Measurements from ENCODE around the gene HNF4A.
"Not testable (repeated sequence)": the region's sequence is repeated elsewhere in the genome, so short reads cannot be mapped to it uniquely, and the experiment has no call there.

The HNF4A gene

DNA sequence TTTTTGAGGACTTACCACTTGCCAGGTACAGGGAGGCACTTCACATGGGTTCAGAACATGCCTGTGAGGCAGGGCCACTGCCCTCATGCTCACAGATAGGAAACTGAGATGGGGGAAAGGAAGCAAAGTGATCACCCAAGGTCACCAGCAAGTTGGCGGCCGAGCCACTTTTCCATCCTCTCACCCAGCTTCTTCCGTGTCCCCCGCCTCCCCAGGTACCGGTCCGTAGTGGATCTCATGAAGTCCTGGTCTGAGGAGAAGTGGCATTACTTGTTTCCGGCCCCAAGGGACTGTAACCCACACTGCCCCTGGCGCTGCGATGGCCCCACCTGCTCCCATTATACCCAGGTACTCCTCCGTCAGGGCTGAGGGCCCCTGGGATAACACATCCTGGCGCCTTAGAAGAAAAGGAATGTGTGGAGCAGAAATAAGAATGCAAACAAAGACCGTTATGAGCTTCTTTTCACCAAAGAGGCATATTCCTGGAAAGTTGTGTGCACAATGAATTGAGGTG is 12.3 kb upstream of the HNF4A start:
- no peak for DNase-seq (ENCODE audit: low read depth)
- H3K4me3 ChIP-seq (ENCODE audit: low read depth, low read length) = no peak overlapping the region

DNA sequence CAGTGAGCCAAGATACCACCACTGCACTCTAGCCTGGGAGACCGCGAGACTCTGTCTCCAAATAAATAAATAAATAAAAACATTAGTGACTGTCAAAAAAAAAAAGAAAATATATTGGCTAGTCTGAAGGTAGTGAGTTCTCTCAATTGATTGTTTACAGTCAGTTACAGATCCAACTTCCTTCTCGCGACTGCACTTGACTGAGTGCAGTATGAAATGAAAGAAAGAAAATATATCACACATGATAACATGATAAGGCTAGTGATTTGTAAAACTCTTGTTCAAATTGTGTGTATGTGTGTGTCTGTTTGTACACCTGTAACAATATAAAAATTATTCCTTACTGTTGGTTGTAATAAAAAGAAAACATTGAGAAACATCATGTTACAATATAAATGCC is 10.8 kb upstream of the HNF4A start:
- no peak for DNase-seq (ENCODE audit: low read depth)
- no peak overlapping the region for H3K4me3 ChIP-seq (ENCODE audit: low read depth, low read length)

DNA sequence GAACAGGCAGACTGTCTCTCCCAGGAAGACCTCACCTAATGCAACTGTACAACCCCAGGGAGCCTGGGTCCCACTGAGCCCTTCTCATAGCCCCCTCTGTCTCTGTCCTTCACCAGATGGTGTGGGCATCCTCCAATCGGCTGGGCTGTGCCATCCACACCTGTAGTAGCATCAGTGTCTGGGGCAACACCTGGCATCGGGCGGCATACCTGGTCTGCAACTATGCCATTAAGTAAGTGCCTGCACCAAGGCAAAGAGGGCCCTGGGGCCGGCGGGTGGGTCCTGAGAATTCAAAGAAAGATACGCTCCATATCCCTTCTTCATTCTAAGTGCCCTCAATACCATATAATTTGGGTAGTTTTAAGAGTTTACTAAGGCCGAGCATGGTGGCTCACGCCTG is 10.4 kb upstream of the HNF4A start:
- DNase-seq (ENCODE audit: low read depth) = no peak
- no peak overlapping the region for H3K4me3 ChIP-seq (ENCODE audit: low read depth, low read length)

DNA sequence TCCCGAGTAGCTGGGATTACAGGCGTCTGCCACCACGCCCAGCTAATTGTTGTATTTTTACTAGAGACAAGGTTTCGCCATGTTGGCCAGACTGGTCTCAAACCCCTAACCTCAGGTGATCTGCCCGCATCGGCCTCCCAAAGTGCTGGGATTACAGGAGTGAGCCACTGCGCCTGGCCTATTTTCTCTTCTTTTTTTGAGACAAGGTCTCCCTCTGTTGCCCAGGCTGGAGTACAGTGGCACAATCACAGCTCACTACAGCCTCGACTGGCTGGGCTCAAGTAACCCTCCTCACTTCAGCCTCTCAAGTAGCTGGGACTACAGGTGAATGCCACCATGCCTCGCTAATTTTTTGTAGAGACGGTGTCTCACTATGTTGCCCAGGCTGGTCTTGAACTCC is 9.6 kb upstream of the HNF4A start:
- H3K4me3 ChIP-seq (ENCODE audit: low read depth, low read length); DNase-seq (ENCODE audit: low read depth): not testable (repeated sequence)

DNA sequence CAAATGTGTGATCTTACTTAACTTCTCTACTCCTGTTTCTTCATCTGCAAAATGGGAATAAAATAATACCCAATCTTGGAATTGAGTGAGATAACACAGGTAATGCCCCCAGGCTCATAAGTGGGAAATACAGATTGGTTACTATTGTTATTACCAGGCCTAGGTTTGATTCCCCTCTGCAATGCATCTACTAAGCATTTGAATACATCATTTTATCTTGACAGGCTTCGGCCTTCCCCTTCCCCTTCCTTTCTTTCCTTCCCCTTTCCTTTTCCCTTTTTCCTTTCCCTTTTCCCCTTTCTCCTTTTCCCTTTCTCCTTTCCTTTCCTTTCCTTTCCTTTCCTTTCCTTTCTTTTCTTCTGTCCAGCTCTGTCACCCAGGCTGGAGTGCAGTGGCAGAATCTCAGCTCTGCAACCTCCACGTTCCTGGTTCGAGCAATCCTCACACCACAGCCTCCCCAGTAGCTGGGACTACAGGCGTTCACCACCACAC is 7.3 kb upstream of the HNF4A start:
- DNase-seq (ENCODE audit: low read depth) = no peak
- no peak overlapping the region for H3K4me3 ChIP-seq (ENCODE audit: low read depth, low read length)

DNA sequence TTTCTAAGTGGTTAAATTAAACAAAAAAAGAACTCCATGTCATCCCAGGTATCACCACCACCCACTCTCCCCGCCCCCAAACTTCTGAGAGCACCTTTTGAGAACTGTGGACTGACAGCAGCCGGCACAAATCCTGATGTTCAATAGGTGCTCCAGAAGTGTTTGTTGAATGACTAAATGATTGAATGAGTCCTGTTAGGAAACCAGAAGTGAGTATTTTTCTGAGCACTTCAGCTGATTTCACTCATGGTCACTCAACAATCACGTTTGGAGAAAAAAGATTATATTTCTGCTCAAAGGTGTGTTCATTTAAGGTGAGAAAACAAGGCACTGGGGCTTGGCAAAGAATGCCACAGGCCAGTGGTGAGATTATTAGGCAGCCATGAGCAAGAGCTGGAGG is 6.2 kb upstream of the HNF4A start:
- DNase-seq (ENCODE audit: low read depth) = no peak
- no peak overlapping the region for H3K4me3 ChIP-seq (ENCODE audit: low read depth, low read length)

DNA sequence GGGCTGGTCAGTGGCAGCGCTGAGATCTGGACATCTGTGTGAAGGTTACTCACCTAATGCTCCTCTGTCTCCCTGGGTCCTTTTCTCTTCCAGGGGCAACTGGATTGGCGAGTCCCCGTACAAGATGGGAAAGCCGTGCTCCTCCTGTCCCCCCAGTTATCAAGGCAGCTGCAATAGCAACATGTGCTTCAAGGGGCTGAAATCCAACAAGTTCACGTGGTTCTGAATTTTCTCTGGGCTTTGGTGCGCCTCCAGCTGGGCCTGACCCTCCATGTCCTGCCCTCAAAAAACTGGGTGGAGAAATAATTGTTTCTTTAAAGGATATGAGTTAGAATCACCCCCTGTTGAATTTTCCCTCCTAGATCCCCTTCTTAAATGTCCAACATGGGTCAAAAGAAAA is 4.9 kb upstream of the HNF4A start:
- no peak overlapping the region for H3K4me3 ChIP-seq (ENCODE audit: low read depth, low read length)
- DNase-seq (ENCODE audit: low read depth) = no peak

DNA sequence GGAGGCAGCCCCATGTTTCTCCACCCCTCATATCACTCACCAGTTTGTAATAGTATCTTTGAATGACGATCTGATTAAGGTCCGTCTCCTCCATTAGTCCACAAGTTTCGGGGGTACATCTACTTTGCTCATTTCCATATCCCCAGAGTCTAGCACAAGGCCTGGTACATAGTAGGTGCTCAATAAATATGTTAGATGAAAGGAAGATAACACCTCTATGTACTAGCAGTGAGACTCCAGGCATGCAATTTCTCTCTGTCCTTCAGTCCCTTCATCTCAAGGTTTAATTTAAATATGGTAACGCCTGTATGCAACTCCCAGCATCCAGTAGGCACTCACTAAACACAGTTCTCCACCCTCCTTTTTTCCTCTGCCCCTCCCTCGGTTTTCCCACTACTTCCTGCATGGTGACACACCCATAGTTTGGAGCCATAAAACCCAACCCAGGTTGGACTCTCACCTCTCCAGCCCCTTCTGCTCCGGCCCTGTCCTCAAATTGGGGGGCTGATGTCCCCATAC is 461 bp upstream of the HNF4A start:
- no peak overlapping the region for H3K4me3 ChIP-seq (ENCODE audit: low read depth, low read length)
- DNase-seq (ENCODE audit: low read depth) = no peak

DNA sequence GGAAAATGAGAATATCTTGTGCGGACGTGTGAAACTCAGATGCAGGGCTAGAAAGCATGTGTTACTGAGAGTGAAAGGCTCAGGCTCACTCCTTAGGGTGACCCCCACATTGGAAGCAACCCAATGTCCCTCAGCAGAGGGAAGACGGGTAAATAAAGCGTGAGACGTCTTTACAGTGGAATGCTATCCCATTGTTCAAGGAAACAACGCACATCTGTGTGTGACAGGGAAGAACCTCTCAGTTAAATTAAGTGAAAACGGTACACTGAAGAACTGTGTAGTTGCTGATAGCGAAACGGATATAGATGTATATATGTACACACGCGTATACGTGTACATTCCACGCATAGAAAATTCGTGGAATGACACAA is 839 bp downstream of the HNF4A start:
- DNase-seq (ENCODE audit: low read depth) = no peak
- no peak overlapping the region for H3K4me3 ChIP-seq (ENCODE audit: low read depth, low read length)

DNA sequence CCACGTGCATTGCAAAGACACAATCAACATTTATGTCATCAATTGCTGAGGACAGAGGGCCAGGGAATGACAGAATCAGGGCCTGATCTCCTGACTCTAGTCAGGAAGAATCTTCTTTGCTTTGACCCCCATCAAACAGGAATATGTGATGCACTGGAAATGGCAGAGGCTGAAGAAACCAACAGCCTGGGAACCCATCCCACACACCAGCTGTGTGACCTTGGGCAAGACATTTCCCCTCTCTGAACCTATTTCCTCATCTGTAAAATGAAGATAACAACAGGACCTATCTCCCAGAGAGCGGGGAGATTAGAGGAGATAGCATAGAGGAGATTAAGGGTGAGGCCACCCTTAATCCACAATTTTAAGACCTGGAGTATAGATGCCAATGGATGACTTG is 1.5 kb downstream of the HNF4A start:
- DNase-seq (ENCODE audit: low read depth) = no peak

DNA sequence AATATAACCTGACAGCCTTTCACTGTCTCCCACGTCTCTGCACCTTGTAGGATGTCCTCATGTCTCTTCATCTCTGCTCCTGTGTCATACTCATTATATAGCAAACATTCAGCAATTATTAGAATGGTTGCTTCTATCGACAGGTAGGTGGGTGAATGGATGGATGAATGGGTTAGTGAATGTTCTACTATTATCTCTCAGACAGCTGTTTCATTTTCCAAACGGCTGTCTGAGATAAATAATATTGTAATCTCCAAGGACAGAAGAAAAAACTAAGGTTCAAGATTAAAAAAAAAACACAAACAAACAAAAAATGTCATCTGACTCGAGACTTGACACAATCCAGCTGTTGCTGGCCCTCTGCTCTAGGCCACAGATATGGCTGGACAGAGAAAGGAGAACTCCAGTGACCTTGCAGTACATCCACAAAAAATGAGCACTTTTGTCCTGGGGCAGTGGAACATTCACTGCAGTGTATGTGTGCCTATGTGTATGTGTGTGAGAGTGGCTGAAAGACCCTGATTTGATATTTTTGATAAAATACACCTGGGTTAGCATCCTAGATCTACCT is 2.1 kb downstream of the HNF4A start:
- H3K4me3 ChIP-seq (ENCODE audit: low read depth, low read length) = no peak overlapping the region
- no peak for DNase-seq (ENCODE audit: low read depth)

More for the DNA sequence above, 1.5 kb downstream of the HNF4A start:
- no peak overlapping the region for H3K4me3 ChIP-seq (ENCODE audit: low read depth, low read length)

DNA sequence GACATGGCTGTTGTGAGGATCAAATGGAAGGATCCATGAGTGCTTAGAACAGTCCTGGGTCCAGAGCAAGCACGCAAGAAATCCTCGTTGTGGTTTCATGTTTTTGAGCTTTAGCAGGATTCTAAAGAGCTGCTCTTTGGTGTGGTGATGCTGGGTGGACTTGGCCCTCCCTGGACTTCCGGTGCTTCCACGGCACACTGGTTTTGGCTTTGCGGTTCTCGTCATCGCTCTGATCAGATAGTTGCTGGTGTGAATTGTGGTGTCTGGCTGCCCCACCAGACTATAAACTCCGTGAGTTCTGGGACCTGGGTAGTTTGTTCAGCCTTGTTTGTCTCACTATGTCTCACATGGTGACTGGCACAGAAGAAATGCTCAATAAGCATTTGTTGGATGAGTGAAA is 3.3 kb downstream of the HNF4A start:
- DNase-seq (ENCODE audit: low read depth) = no peak
- H3K4me3 ChIP-seq (ENCODE audit: low read depth, low read length) = no peak overlapping the region

DNA sequence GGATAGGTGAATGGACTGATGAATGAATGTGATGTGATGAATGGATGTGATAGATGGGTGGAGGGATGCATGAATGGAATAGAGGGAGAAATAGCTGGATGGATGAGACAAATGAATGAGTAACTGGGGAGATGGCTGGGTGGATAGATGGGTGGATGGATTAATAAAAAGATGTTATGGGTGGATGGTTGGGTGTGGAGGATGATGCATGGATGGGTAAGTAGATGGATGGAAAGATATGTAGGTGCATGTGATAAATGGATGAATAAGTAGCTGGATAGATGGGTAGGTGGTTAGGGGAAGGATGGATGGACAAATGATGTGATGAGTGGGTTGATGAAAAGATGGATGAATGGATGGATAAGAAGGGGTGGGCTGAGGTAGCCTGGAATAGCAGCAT is 4.7 kb downstream of the HNF4A start:
- no peak overlapping the region for H3K4me3 ChIP-seq (ENCODE audit: low read depth, low read length)
- no peak for DNase-seq (ENCODE audit: low read depth)

DNA sequence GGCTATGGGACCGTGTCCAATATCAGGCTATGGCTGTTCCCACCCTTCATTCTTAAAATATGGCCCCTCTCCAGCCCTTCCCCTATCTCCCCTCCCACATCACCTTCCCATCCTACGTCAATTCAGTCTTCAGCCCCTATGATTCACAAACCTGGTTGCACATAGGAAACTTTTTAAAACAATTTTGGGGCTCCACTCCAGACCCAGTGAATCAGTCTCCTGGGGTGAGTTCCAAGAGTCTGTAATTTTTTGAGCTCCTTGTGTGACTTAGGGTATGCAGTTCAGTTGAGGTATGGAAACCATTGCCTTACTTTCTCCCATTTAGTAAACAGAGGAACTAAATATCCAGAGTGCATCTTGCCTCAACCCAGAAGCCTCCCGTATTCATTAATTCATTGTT is 5.5 kb downstream of the HNF4A start:
- no peak overlapping the region for H3K4me3 ChIP-seq (ENCODE audit: low read depth, low read length)
- no peak for DNase-seq (ENCODE audit: low read depth)

DNA sequence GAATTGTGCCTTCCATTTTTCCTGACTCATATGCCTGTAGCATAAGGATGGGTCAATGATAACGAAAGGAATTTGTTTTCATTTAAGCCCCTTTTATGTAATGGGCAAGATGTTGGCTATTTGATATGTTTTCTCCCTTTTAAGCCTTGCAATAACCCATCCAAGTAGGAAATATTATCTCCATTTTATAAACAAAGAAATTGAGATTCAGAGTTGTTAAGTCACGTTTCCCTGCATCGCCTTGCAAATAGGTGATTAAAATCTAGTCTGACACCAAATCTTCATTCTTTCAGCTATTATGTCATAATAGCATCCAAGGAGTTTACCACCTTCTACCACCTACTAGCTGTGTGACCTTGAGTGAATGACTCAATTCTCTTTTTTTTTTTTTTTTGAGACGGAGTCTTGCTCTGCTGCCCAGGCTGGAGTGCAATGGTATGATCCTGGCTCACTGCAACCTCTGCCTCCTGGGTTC is 7.0 kb downstream of the HNF4A start:
- no peak overlapping the region for H3K4me3 ChIP-seq (ENCODE audit: low read depth, low read length)
- DNase-seq (ENCODE audit: low read depth) = no peak

DNA sequence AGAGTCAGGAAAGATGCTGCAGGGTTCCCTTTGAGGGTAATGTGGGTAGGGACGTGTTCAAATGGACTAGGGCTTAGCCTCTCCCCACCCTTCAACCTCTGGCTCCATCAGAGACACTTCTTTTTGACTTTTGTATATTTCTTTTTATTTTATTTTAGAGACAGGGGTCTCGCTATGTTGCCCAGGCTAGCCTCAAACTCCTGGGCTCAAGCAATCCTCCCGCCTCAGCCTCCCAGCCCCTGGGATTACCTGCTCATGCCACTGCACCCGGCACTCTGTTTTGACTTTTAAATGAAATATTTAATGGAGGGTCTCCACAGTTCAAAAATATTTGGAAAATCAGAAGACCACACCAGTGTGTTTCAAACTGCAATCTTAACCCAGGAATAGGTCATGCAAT is 8.6 kb downstream of the HNF4A start:
- no peak for DNase-seq (ENCODE audit: low read depth)
- H3K4me3 ChIP-seq (ENCODE audit: low read depth, low read length) = no peak overlapping the region

DNA sequence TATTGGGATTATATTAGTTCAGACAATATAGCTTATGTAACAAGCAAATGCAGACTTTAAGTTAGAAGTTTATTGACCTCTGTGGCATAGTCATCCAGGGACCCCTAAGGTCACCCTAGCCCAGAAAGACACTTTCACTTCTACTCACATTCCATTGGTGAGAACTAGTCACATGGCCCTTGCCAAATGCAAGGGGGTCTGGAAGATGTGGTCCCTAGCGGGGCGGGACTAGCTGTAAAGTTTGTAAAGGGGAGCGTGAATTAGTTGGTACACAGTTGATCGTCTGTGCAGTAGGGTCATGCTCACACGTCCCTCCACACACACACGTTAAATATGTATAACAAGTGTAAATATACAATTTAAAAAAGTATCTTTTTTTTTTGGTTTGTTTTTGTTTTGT is 9.3 kb downstream of the HNF4A start:
- DNase-seq (ENCODE audit: low read depth) = no peak
- H3K4me3 ChIP-seq (ENCODE audit: low read depth, low read length) = no peak overlapping the region

DNA sequence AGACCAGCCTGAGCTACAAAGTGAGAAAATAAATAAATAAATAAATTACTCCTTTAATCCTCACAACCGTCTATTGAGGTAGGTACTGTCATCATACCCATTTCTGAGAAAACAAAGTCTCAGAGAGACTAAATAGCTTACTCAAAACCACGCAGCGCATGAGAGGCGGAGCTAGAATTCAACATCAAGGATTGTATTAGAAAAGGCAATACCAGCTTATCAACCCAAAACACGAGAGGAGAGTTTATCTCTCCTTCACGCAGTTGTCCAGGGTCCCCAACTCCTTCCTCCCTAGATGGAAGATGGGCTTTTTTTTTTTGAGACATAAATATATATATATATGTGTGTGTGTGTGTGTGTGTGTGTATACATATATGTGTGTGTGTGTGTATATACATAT is 12.2 kb downstream of the HNF4A start:
- no peak overlapping the region for H3K4me3 ChIP-seq (ENCODE audit: low read depth, low read length)
- no peak for DNase-seq (ENCODE audit: low read depth)

DNA sequence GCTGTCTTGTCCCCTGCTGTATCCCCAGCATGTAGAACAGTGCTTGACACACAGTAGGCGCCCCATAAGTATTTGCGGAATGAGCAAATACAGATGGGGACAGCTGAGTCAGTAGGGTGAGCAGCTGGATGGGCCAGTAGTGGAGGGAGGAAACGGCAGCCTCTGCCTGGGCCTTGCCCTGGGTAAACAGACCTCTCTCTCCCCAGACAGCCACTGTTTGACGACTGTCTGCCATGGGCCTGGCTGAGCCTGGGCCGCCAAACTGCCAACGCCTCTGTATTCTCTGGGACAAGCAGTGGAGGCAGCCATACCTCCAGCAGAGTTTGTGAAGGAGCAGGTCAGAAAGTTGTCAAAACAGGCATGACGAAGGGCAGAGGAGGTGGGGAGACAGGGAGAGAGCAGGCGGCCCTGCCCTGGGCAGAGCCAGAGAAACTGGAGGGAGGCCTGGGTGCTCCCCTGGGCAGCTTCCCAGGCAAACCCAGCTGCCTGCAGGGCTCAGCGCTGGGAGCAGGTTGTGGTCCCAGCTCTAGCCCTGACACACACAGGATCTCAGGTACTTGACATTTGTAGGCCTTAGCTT is 15.2 kb downstream of the HNF4A start:
- H3K4me3 ChIP-seq (ENCODE audit: low read depth, low read length) = no peak overlapping the region
- no peak for DNase-seq (ENCODE audit: low read depth)

DNA sequence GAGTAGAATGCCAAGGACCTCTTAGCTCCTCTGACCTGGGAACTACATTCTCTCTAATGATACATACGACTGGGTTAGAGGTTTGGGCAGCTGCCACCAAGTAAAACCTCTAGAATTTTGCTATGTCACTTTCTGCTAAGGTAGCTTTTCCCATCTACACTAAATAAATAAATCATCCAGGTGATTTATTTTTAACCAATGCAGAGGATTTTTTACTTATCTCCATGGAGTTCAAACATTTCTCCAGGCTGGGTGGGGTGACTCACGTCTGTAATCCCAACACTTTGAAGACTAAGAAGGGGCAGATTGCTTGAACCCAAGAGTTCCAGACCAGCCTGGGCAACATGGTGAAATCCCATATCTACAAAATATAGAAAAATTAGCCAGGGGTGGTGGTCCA is 27.1 kb downstream of the HNF4A start:
- no peak for DNase-seq (ENCODE audit: low read depth)
- H3K4me3 ChIP-seq (ENCODE audit: low read depth, low read length) = no peak overlapping the region

DNA sequence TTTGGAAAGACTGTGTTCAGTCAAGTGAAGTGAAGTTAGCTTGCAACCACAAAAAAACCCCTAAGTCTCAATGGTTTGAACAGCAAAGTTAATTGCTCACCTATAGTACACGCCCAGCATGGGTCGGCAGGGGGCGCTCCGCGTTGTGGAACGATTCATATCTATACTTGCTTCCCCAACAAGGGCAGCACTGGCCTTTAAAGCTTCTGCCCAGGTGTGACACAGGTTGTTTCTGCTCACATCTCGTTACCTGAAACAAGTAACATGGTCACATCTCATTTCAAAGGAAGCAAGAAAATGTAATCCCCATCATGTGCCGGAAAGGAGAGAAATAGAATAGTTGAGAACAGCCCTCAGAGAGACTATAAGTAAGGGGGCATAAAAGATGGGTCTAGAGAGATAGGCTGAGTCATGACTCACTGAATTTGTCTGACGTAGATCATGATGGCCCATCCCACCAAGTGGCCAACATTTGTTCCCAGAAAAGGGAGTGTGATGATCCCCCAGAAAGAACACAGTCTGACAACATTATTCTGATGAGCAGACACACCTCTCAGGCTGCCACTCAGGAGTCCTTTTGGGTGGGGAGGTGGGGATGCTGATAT is 29.0 kb downstream of the HNF4A start:
- no peak overlapping the region for H3K4me3 ChIP-seq (ENCODE audit: low read depth, low read length)
- no peak for DNase-seq (ENCODE audit: low read depth)

Measured in skeletal muscle cell (primary cell).